Panc1 (cell line): Measurements from ENCODE around the gene MMAB.

Source experiments
- CTCF ChIP-seq: fragments of 450-650 bp; IDR thresholded peaks from 2 replicates; pipeline ENCODE4 v1.5.1; 2017; ENCODE audit warnings: mild to moderate bottlenecking
- REST ChIP-seq, 2 experiments: IDR thresholded peaks; 2 replicates each; pipeline ENCODE4 v1.6.1; 2011 to 2012; ENCODE audit warnings: low read depth in 2 of 2, control low read depth in 1 of 2, low read length in 1 of 2, mild to moderate bottlenecking in 1 of 2, moderate library complexity in 1 of 2; ENCODE audit not compliant: insufficient read depth in 1 of 2
- SIN3A ChIP-seq: IDR thresholded peaks from 2 replicates; pipeline ENCODE4 v1.6.1; 2012; ENCODE audit warnings: low read depth, mild to moderate bottlenecking, low read length, moderate library complexity, borderline replicate concordance; ENCODE audit not compliant: insufficient read depth
- TCF7L2 ChIP-seq: IDR thresholded peaks from 2 replicates; pipeline ENCODE4 v1.6.1; 2011; ENCODE audit warnings: mild to moderate bottlenecking, low read depth, low read length, inconsistent platforms

- TF ChIP-seq CTCF (no peak), TCF7L2 (no peak), SIN3A (no peak), REST (IDR thresholded peaks at IDR 0.05; ENCODE audit: insufficient read depth in 1 of 2, low read depth in 2 of 2, low read length in 1 of 2) (no peak)
Observed at GRCh38 chr12:109583733-109584132, 10.4 kb upstream of the MMAB start.
